GM12878 (cell line): Measurements from ENCODE around the gene BRAT1. TPM values are rescaled to one million over a fixed set of nuclear protein-coding genes. Genes with fewer than 3 reads are reported as not detected.

Experiments
- ATAC-seq: fragments of 200-7000 bp; cut with Tn5 transposase; 3 replicates; pipeline ENCODE4 v1.9.1; 2020; ENCODE audit warnings: mild to moderate bottlenecking, moderate library complexity
- BruUV-seq: library from RNA; stranded (reverse); fragments of 400-500 nt; replicated peaks from 2 replicates; lab custom pipeline; 2021; lab: Mats Ljungman, UMichigan
- CTCF ChIA-PET: fragments of 300-600 bp; sonication (Branson Sonifier 250); formaldehyde crosslinking; extraction: SDS; loops from one replicate; lab custom pipeline; 2021; ENCODE audit warnings: inconsistent platforms; lab: Yijun Ruan, JAX
- POLR2A ChIA-PET: fragments of 350-600 bp; formaldehyde crosslinking; extraction: SDS; loops from one replicate; lab custom pipeline; 2021; ENCODE audit warnings: inconsistent platforms; lab: Charles Lee
- RAD21 ChIA-PET: fragments of 300-600 bp; sonication (Branson Sonifier 250); formaldehyde crosslinking; loops from one replicate; lab custom pipeline; 2023; ENCODE audit warnings: antibody characterized with exemption; ENCODE audit not compliant: unreplicated experiment; lab: Charles Lee
- SMC1A ChIA-PET: fragments of 300-600 bp; sonication (Branson Sonifier 250); formaldehyde crosslinking; loops from one replicate; lab custom pipeline; 2023; ENCODE audit not compliant: unreplicated experiment, uncharacterized antibody; lab: Charles Lee
- DNase-seq: peaks from one replicate; pipeline ENCODE4 v3.0.0-alpha.2; 2011; ENCODE audit warnings: low read depth, low spot score
- FAIRE-seq: peaks from 3 replicates; lab custom pipeline; 2011; peaks lifted over from hg19 to GRCh38; lab: Jason Lieb, UNC
- H2AFZ ChIP-seq: 2 replicates; pipeline ENCODE4 v1.6.0; 2011; ENCODE audit warnings: low read depth, low read length, control low read depth; ENCODE audit not compliant: control insufficient read depth
- H3K27ac ChIP-seq: 2 replicates; pipeline ENCODE4 v1.5.1; 2011; ENCODE audit warnings: control low read depth; ENCODE audit not compliant: control insufficient read depth, insufficient read depth
- H3K27me3 ChIP-seq, 2 experiments: replicated peaks in 1 of 2; 2 replicates each; pipeline versions ENCODE4 v1.6.0 to v1.6.1; 2011; ENCODE audit warnings: low read length in 1 of 2; ENCODE audit not compliant: control insufficient read depth in 2 of 2, insufficient read depth in 2 of 2
- H3K36me3 ChIP-seq, 2 experiments: 2 replicates each; pipeline ENCODE4 v1.5.1; 2011; ENCODE audit warnings: low read length in 1 of 2; ENCODE audit not compliant: control insufficient read depth in 2 of 2, insufficient read depth in 2 of 2
- H3K4me1 ChIP-seq: 2 replicates; pipeline ENCODE4 v1.6.1; 2011; ENCODE audit warnings: mild to moderate bottlenecking, low read length, moderate library complexity, mixed read lengths; ENCODE audit not compliant: control insufficient read depth, insufficient read depth
- H3K4me2 ChIP-seq: 2 replicates; pipeline ENCODE4 v1.6.0; 2011; ENCODE audit warnings: control low read depth; ENCODE audit not compliant: control insufficient read depth, insufficient read depth
- H3K4me3 ChIP-seq: fragments of 200-600 bp; sonication (generic); 2 replicates; pipeline ENCODE4 v1.5.1; 2016
- H3K79me2 ChIP-seq: 2 replicates; pipeline ENCODE4 v1.6.0; 2011; ENCODE audit warnings: low read length; ENCODE audit not compliant: control insufficient read depth, insufficient read depth
- H3K9ac ChIP-seq: 2 replicates; pipeline ENCODE4 v1.8.0; 2011; ENCODE audit warnings: low read length, control low read depth, mixed read lengths; ENCODE audit not compliant: control insufficient read depth, insufficient read depth
- H3K9me3 ChIP-seq: replicated peaks from 3 replicates; pipeline ENCODE4 v1.5.1; 2011; ENCODE audit warnings: mild to moderate bottlenecking, low read length; ENCODE audit not compliant: control insufficient read depth, insufficient read depth
- H4K20me1 ChIP-seq: 2 replicates; pipeline ENCODE4 v1.6.0; 2011; ENCODE audit not compliant: control insufficient read depth, insufficient read depth
- ATF7 ChIP-seq: fragments of 450-650 bp; IDR thresholded peaks from 2 replicates; pipeline ENCODE4 v1.6.1; 2016; ENCODE audit warnings: low read depth, mild to moderate bottlenecking
- BRCA1 ChIP-seq: IDR thresholded peaks from 2 replicates; pipeline ENCODE4 v1.6.1; 2011; ENCODE audit warnings: low read depth, low read length, improper control_type of control experiment
- CHD1 ChIP-seq: IDR thresholded peaks from 2 replicates; pipeline ENCODE4 v1.6.1; 2012; ENCODE audit warnings: low read depth, low read length, improper control_type of control experiment
- GATAD2B ChIP-seq: fragments of 450-650 bp; conservative IDR thresholded peaks from 2 replicates; pipeline ENCODE4 v1.6.1; 2017; ENCODE audit warnings: low read depth, mild to moderate bottlenecking, moderate library complexity
- MYB ChIP-seq: fragments of 150-350 bp; IDR thresholded peaks from 2 replicates; pipeline ENCODE4 v1.6.1; 2014; ENCODE audit warnings: mild to moderate bottlenecking, low read depth, low read length, borderline replicate concordance
- POLR2A ChIP-seq: IDR thresholded peaks from 2 replicates; pipeline ENCODE4 v1.6.1; 2011; ENCODE audit warnings: low read depth, mild to moderate bottlenecking, low read length
- RAD51 ChIP-seq: fragments of 450-650 bp; IDR thresholded peaks from 2 replicates; pipeline ENCODE4 v1.6.1; 2016; ENCODE audit warnings: moderate library complexity, mild to moderate bottlenecking, inconsistent platforms
- SP1 ChIP-seq: IDR thresholded peaks from one replicate; pipeline ENCODE4 v1.6.1; 2011; ENCODE audit warnings: low read depth, low read length
- TCF3 ChIP-seq: IDR thresholded peaks from 2 replicates; pipeline ENCODE4 v1.6.1; 2012; ENCODE audit warnings: low read depth, mild to moderate bottlenecking, low read length, borderline replicate concordance; ENCODE audit not compliant: insufficient read depth
- ZNF207 ChIP-seq: fragments of 450-650 bp; IDR thresholded peaks from 2 replicates; pipeline ENCODE4 v1.6.1; 2014; ENCODE audit warnings: antibody characterized with exemption, mild to moderate bottlenecking, borderline replicate concordance
- ZNF24 ChIP-seq: fragments of 450-650 bp; IDR thresholded peaks from 2 replicates; pipeline ENCODE4 v1.6.1; 2017; ENCODE audit warnings: antibody characterized with exemption, mild to moderate bottlenecking
- ZNF622 ChIP-seq: fragments of 450-650 bp; IDR thresholded peaks from 2 replicates; pipeline ENCODE4 v1.6.1; 2017; ENCODE audit warnings: mild to moderate bottlenecking, inconsistent platforms
- ZNF687 ChIP-seq: fragments of 450-650 bp; IDR thresholded peaks from 2 replicates; pipeline ENCODE4 v1.6.1; 2017; ENCODE audit warnings: mild to moderate bottlenecking, moderate library complexity
- WGBS: methylation state at CpG from one replicate; pipeline ENCODE4 v1.1.6; 2016; ENCODE audit warnings: low lambda C conversion rate; ENCODE audit not compliant: insufficient replicate concordance, insufficient coverage; ENCODE audit errors: missing lambda C conversion rate; 5-methylcytosine and 5-hydroxymethylcytosine counted together
- in situ Hi-C: fragments of 300-500 bp; cut with MboI; formaldehyde crosslinking; loops from 9 replicates; pipeline ENCODE4 v1.14.3; 2018; ENCODE audit warnings: mixed read lengths
- intact Hi-C: fragments of 100-400 bp; cut with micrococcal nuclease; formaldehyde crosslinking; loops from one replicate; pipeline ENCODE4 v1.14.2; 2022; ENCODE audit not compliant: unreplicated experiment
- polyA plus RNA-seq, 11 experiments: library from polyadenylated mRNA; depleted of rRNA in 4 of 11; unstranded in 6 of 11; stranded (reverse) in 5 of 11; fragments of >200 nt; fragmentation: Nextera tagmentation in 4 of 11; fragmentation: Illumina TruSeq in 1 of 11; extraction: Ambion mirVana in 4 of 11; extraction: Trizol in 1 of 11; gene quantifications; 1 replicate in 1 of 11; 2 replicates in 10 of 11; pipeline versions ENCODE4 v1.2.1 to v1.2.3, GENCODE V29; 2011 to 2016; ENCODE audit warnings: inconsistent platforms in 2 of 11, missing spikeins in 2 of 11, low read depth in 1 of 11
- total RNA-seq, 4 experiments: library from RNA; depleted of rRNA in 3 of 4; stranded (reverse); fragments of >200 nt in 3 of 4; fragmentation: Illumina TruSeq in 1 of 4; extraction: Trizol in 1 of 4; gene quantifications; 2 replicates each; pipeline versions ENCODE4 v1.2.1 to v1.2.3, GENCODE V29; 2013 to 2021

The BRAT1 gene
- total and polyA plus RNA-seq, 10 of the 15 experiments (the other 5 are each of a cell fraction or from before 2014, with no cell fraction given): 0.13 to 53.3 (median 16.0) TPM

GRCh38 chr7:2492038-2492437, 63.3 kb downstream of the BRAT1 start:
- Histone ChIP-seq H3K4me2 (no peak overlapping the region), H2AFZ (no peak overlapping the region), H3K9me3 (no peaks in the 10 kb centered on the region), H3K4me1 (no peaks in the 10 kb centered on the region), H3K36me3 (no peaks in the 10 kb centered on the region), H3K27me3 (no peaks in the 10 kb centered on the region), H3K79me2 (no peaks in the 10 kb centered on the region), H3K4me3 (no peak overlapping the region), H3K9ac (no peak overlapping the region), H3K27ac (no peak overlapping the region), H4K20me1 (no peaks in the 10 kb centered on the region)
- SMC1A ChIA-PET: no interaction called here
- intact Hi-C loops: no loop called here
- CTCF ChIA-PET: no interaction called here
- POLR2A ChIA-PET: no interaction called here
- ATAC-seq (no peak), FAIRE-seq (no peak), DNase-seq (no peak)
- no TSS peak for BruUV-seq
- no peak for TF ChIP-seq ZNF687
- TF ChIP-seq BRCA1: no peak
- TF ChIP-seq CHD1: no peak
- no peak for TF ChIP-seq TCF3
- TF ChIP-seq ZNF24: no peak
- TF ChIP-seq RAD51: no peak
- TF ChIP-seq POLR2A: no peak
- TF ChIP-seq ATF7: no peak
- no peak for TF ChIP-seq GATAD2B
- no peak for TF ChIP-seq ZNF622
- TF ChIP-seq ZNF207: no peak
- no peak for TF ChIP-seq SP1
- no peak for TF ChIP-seq MYB
- RAD21 ChIA-PET: no interaction called here
- WGBS: 13% methylated on average over 2 of the region's 2 CpGs
- in situ Hi-C loops: no loop called here
